B cell (primary cell): ENCODE results near the gene JAG2. TPM values are rescaled to one million over a fixed set of nuclear protein-coding genes. Genes with fewer than 3 reads are reported as not detected.

ENCODE experiments used
- ATAC-seq: fragments of 200-7000 bp; cut with Tn5 transposase; one replicate; pipeline ENCODE4 v1.10.0; 2021; ENCODE audit warnings: low read depth, mild to moderate bottlenecking, moderate number of reproducible peaks, moderate library complexity
- CTCF ChIA-PET: fragments of 350-600 bp; sonication (Branson Sonifier 250); formaldehyde crosslinking; loops from one replicate; lab custom pipeline; 2021; ENCODE audit warnings: antibody characterized with exemption, inconsistent platforms; lab: Charles Lee
- POLR2A ChIA-PET: fragments of 350-600 bp; sonication (Branson Sonifier 250); formaldehyde crosslinking; loops from one replicate; lab custom pipeline; 2021; ENCODE audit warnings: antibody characterized with exemption; lab: Charles Lee
- DNase-seq: peaks from one replicate; pipeline ENCODE4 v3.0.0; 2013
- H2AFZ ChIP-seq: 2 replicates; pipeline ENCODE4 v1.6.1; 2012; ENCODE audit warnings: mild to moderate bottlenecking, low read depth, low read length; ENCODE audit not compliant: insufficient read depth, poor library complexity, severe bottlenecking
- H3K27ac ChIP-seq, 2 donors: 1 replicate in 1 of 2; 2 replicates in 1 of 2; pipeline ENCODE4 v1.5.1; 2012 to 2013; ENCODE audit warnings: low read length in 2 of 2, mild to moderate bottlenecking in 2 of 2, moderate library complexity in 1 of 2
- H3K27me3 ChIP-seq, 4 experiments: fragments of 200-600 bp in 1 of 4; sonication (generic) in 1 of 4; replicated peaks in 1 of 4; 1 replicate in 2 of 4; 2 replicates in 2 of 4; pipeline versions ENCODE4 v1.6.1 to v1.7.0; 2013 to 2016; ENCODE audit warnings: low read length in 3 of 4, mild to moderate bottlenecking in 2 of 4, mixed read lengths in 1 of 4, moderate library complexity in 1 of 4; ENCODE audit not compliant: insufficient read depth in 4 of 4, control insufficient read depth in 3 of 4; ENCODE audit errors: control extremely low read depth in 1 of 4
- H3K36me3 ChIP-seq, 2 experiments: replicated peaks in 1 of 2; 1 replicate in 1 of 2; 2 replicates in 1 of 2; pipeline versions ENCODE4 v1.6.1 to v1.7.1; 2013; ENCODE audit warnings: low read length in 1 of 2; ENCODE audit not compliant: insufficient read depth in 2 of 2, control insufficient read depth in 1 of 2; ENCODE audit errors: control extremely low read depth in 1 of 2, extremely low read depth in 1 of 2
- H3K4me1 ChIP-seq, 2 donors: fragments of 200-600 bp in 1 of 2; sonication (generic) in 1 of 2; 1 replicate in 1 of 2; 2 replicates in 1 of 2; pipeline versions ENCODE4 v1.5.1 to v1.6.1; 2013 to 2017; ENCODE audit warnings: low read length in 2 of 2; ENCODE audit not compliant: control insufficient read depth in 2 of 2, insufficient read depth in 2 of 2
- H3K4me2 ChIP-seq: replicated peaks from 2 replicates; pipeline ENCODE3; 2012; ENCODE audit warnings: mild to moderate bottlenecking, low read depth, low read length; ENCODE audit not compliant: poor library complexity, severe bottlenecking
- H3K4me3 ChIP-seq, 5 experiments: fragments of 200-600 bp in 1 of 5; sonication (generic) in 1 of 5; 1 replicate in 3 of 5; 2 replicates in 2 of 5; pipeline versions ENCODE4 v1.5.1 to v1.7.0; 2011 to 2016; ENCODE audit warnings: low read length in 4 of 5, mild to moderate bottlenecking in 4 of 5, low read depth in 2 of 5, control low read depth in 1 of 5, moderate library complexity in 1 of 5; ENCODE audit not compliant: insufficient read depth in 1 of 5; ENCODE audit errors: control extremely low read depth in 1 of 5, extremely low read depth in 1 of 5
- H3K79me2 ChIP-seq: fragments of 200-600 bp; sonication (generic); one replicate; pipeline ENCODE4 v1.6.0; 2016; ENCODE audit warnings: low read length; ENCODE audit not compliant: control insufficient read depth, insufficient read depth
- H3K9ac ChIP-seq: fragments of 200-600 bp; sonication (generic); 2 replicates; pipeline ENCODE4 v1.6.1; 2017; ENCODE audit warnings: mild to moderate bottlenecking, low read length, moderate library complexity
- H3K9me3 ChIP-seq, 3 donors: one replicate each; pipeline versions ENCODE4 v1.6.1 to v1.7.1; 2013; ENCODE audit warnings: low read length in 2 of 3; ENCODE audit not compliant: control insufficient read depth in 2 of 3, insufficient read depth in 1 of 3; ENCODE audit errors: control extremely low read depth in 1 of 3
- H4K20me1 ChIP-seq: 2 replicates; pipeline ENCODE4 v1.6.0; 2012; ENCODE audit warnings: mild to moderate bottlenecking, low read length; ENCODE audit not compliant: insufficient read depth, control insufficient read depth, poor library complexity, severe bottlenecking
- H3K27ac Mint-ChIP-seq: one replicate; pipeline ENCODE4 v1.8.0; 2021; ENCODE audit warnings: mixed read lengths
- H3K27me3 Mint-ChIP-seq: one replicate; pipeline ENCODE4 v1.8.0; 2021; ENCODE audit warnings: mixed read lengths
- H3K4me1 Mint-ChIP-seq: one replicate; pipeline ENCODE4 v1.8.0; 2021; ENCODE audit warnings: mixed read lengths
- H3K4me3 Mint-ChIP-seq: one replicate; pipeline ENCODE4 v1.8.0; 2021; ENCODE audit warnings: mixed read lengths
- H3K9me3 Mint-ChIP-seq: one replicate; pipeline ENCODE4 v1.8.0; 2022; ENCODE audit warnings: mixed read lengths; ENCODE audit not compliant: insufficient read depth
- EZH2 ChIP-seq: IDR thresholded peaks from 2 replicates; pipeline ENCODE4 v1.6.1; 2012; ENCODE audit warnings: borderline replicate concordance, low read depth, mild to moderate bottlenecking, moderate library complexity, low read length; ENCODE audit not compliant: insufficient read depth, poor library complexity, severe bottlenecking
- WGBS: methylation state at CpG from one replicate; pipeline ENCODE4 v1.1.5; 2013; ENCODE audit warnings: missing lambda C conversion rate; ENCODE audit not compliant: insufficient coverage; 5-methylcytosine and 5-hydroxymethylcytosine counted together
- intact Hi-C: fragments of 100-400 bp; cut with micrococcal nuclease; formaldehyde crosslinking; loops from one replicate; pipeline ENCODE4 v1.10.0; 2022
- polyA plus RNA-seq: library from polyadenylated mRNA; depleted of rRNA; stranded (reverse); fragments of >200 nt; gene quantifications from 2 replicates; pipeline ENCODE4 v1.2.3, GENCODE V29; 2012
- total RNA-seq, 2 donors: library from RNA; stranded (reverse); fragments of 120-200 nt in 1 of 2; gene quantifications; 1 replicate in 1 of 2; 2 replicates in 1 of 2; pipeline versions ENCODE4 v1.2.3 to v1.2.4, GENCODE V29; 2013 to 2022
- TF ChIP-seq, protein P1 (sequence below): fragments of 200-600 bp; IDR thresholded peaks from one replicate; pipeline ENCODE4 v1.8.0; 2022; ENCODE audit warnings: antibody characterized with exemption, mild to moderate bottlenecking

The JAG2 gene
- total and polyA plus RNA-seq, 2 donors (not counting 1 experiment from before 2014, with no cell fraction given), result 0.27 to 0.34 TPM

DNA sequence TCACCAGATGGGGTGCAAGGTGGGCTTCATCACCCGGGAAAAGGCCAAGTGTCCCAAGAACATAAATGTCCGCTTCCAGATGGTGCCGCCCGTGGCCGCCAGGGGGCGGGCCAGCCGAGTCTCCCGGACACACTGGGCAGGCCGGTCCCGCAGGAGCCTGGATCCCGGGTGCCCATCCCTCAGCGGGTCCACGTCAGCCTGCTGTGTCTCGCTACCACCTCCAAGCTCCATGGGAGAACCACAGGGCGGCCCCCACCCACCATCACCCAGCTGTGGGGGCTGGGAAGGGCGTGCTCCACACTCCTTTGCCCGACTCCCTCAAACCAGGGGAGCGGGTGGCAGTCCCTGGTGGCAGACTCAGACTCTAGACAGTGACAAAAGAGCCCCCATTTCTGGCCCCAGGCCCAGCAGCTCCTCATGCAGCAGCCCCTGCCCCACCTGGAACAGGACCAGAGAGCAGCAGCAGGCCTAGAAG, 34.5 kb upstream of the JAG2 start:
- Mint-ChIP-seq H3K27me3 (peaks cover 18% of the 10 kb centered on the region), H3K4me1 (peaks cover 17% of the 10 kb centered on the region), H3K4me3 (no peak overlapping the region), H3K27ac (no peak overlapping the region), H3K9me3 (no peaks in the 10 kb centered on the region)
- Histone ChIP-seq H3K27me3 (peaks cover 0 to 53% (median 14%) of the 10 kb centered on the region in 4 experiments), H3K9me3 (peaks cover 0 to 8% (median 0%) of the 10 kb centered on the region in 3 donors), H3K4me3 (no peak overlapping the region), H3K9ac (no peak overlapping the region), H3K79me2 (no peaks in the 10 kb centered on the region), H3K27ac (no peak overlapping the region), H3K4me1 (peaks cover 18 to 29% of the 10 kb centered on the region in 2 donors), H3K4me2 (peak overlapping the region; percentile 45), H3K36me3 (no peaks in the 10 kb centered on the region), H2AFZ (no peak overlapping the region), H4K20me1 (no peaks in the 10 kb centered on the region)
- ChIA-PET POLR2A (no interaction called here), CTCF (interaction anchor here (0.9 to 1.2 kb wide), 6 partner anchors 14 to 200 kb away, joined by 3 read pairs; no protein-coding TSS in a partner anchor)
- ATAC-seq (peak; percentile 45), DNase-seq (peak; percentile 77)
- WGBS, result 11% methylated on average over 18 of the region's 18 CpGs
- intact Hi-C loops, result loop anchor here (1.0 to 5.0 kb wide), 5 partner anchors 79 to 324 kb away; partner anchors contain the start of genes TEDC1 and TMEM121
- no peak for TF ChIP-seq EZH2
- TF ChIP-seq, protein P1, sequence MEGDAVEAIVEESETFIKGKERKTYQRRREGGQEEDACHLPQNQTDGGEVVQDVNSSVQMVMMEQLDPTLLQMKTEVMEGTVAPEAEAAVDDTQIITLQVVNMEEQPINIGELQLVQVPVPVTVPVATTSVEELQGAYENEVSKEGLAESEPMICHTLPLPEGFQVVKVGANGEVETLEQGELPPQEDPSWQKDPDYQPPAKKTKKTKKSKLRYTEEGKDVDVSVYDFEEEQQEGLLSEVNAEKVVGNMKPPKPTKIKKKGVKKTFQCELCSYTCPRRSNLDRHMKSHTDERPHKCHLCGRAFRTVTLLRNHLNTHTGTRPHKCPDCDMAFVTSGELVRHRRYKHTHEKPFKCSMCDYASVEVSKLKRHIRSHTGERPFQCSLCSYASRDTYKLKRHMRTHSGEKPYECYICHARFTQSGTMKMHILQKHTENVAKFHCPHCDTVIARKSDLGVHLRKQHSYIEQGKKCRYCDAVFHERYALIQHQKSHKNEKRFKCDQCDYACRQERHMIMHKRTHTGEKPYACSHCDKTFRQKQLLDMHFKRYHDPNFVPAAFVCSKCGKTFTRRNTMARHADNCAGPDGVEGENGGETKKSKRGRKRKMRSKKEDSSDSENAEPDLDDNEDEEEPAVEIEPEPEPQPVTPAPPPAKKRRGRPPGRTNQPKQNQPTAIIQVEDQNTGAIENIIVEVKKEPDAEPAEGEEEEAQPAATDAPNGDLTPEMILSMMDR, result peak; percentile 95

DNA sequence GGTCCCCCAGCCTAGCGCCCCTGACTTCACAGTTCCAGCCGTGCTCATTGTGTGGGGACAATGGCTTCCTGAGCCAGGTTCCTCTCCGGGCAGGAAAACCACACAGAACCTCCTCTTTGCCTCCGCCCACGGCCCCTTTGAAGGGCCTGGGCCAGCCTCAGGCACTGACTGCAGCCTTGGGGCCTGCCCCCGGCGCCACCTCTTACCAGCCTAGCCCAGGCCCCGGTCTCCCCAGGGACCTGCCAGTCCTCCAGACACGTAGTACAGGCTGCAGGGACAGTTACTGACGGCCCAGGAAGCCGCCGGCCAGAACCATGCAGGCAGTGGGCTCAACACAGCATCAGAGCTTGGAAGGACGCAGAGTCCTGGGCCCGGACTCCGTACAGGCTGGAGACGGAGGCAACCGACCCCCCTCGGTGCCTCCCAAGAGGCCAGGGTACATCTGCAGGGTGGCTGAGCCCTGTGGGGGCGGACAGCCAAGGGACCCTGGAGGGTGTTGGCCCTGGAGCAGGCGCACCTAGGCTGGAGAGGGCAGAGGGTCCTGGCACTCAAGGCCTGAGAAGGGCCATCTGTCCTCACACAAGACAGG, 33.4 kb upstream of the JAG2 start:
- Histone ChIP-seq H3K4me1 (peaks cover 18 to 33% of the 10 kb centered on the region in 2 donors), H3K4me2 (peak overlapping the region; percentile 22), H3K9ac (no peak overlapping the region), H3K27ac (no peak overlapping the region), H3K9me3 (peaks cover 0 to 13% (median 0%) of the 10 kb centered on the region in 3 donors), H3K36me3 (no peaks in the 10 kb centered on the region), H2AFZ (peak overlapping the region; percentile 32), H4K20me1 (no peaks in the 10 kb centered on the region), H3K4me3 (no peak overlapping the region), H3K27me3 (peaks cover 0 to 64% (median 22%) of the 10 kb centered on the region in 4 experiments), H3K79me2 (no peaks in the 10 kb centered on the region)
- H3K27me3 Mint-ChIP-seq, result peaks cover 22% of the 10 kb centered on the region
- no peaks in the 10 kb centered on the region for H3K9me3 Mint-ChIP-seq
- peak overlapping the region; percentile 10 for H3K4me3 Mint-ChIP-seq
- WGBS, result 13% methylated on average over 20 of the region's 20 CpGs
- DNase-seq (peak; percentile 63), ATAC-seq (peak; percentile 31)
- no peak overlapping the region for H3K27ac Mint-ChIP-seq
- H3K4me1 Mint-ChIP-seq, result peaks cover 19% of the 10 kb centered on the region
- ChIA-PET CTCF (interaction anchor here (0.9 to 2.0 kb wide), 4 partner anchors 46 to 331 kb away, joined by 3 to 4 read pairs (median 4); partner anchors contain the start of gene BRF1), POLR2A (interaction anchor here (0.6 kb wide), 1 partner anchor 148 kb away, joined by 4 read pairs; no protein-coding TSS in a partner anchor)
- intact Hi-C loops, result loop anchor here (5.0 kb wide), 3 partner anchors 110 to 325 kb away; partner anchors contain the start of genes TEDC1 and TMEM121
- no peak for TF ChIP-seq EZH2
- TF ChIP-seq, protein P1, result no peak
